Activated gamma-delta T cell treated with anti-CD3 and anti-CD28 coated beads, Interleukin-2, amount 50 U/mL, for 16 hours (primary cell): ENCODE measurements around the gene MMP7.

Source experiments
- DNase-seq: peaks from one replicate; pipeline ENCODE4 v3.0.0-alpha.2; 2020; ENCODE audit warnings: low read depth

MMP7 gene

GRCh38 chr11:102530558-102530957 is at the start of gene MMP7:
Gene MMP7 (minus strand): TSS chr11:102530747. CDS start chr11:102530700, 47 bp downstream.
- DNase-seq = no peak

GRCh38 chr11:102577723-102578122 is 47.2 kb upstream of the MMP7 start:
- DNase-seq = no peak

- DNase-seq = no peak
These were observed 46.6 kb upstream of the MMP7 start for GRCh38 chr11:102577182-102577581.

- no peak for DNase-seq
These were observed 45.8 kb upstream of the MMP7 start for GRCh38 chr11:102576350-102576749.

GRCh38 chr11:102575012-102575411 is 44.5 kb upstream of the MMP7 start:
- no peak for DNase-seq

- no peak for DNase-seq
These were observed 43.3 kb upstream of the MMP7 start for GRCh38 chr11:102573851-102574250.

GRCh38 chr11:102572554-102573220 is 42.1 kb upstream of the MMP7 start:
- no peak for DNase-seq

GRCh38 chr11:102568851-102569250 is 38.3 kb upstream of the MMP7 start:
- DNase-seq = no peak

GRCh38 chr11:102566112-102566511 is 35.6 kb upstream of the MMP7 start:
- DNase-seq = no peak

GRCh38 chr11:102564110-102564509 is 33.6 kb upstream of the MMP7 start:
- DNase-seq = no peak

- no peak for DNase-seq
These were observed 31.1 kb upstream of the MMP7 start for GRCh38 chr11:102561636-102562035.

GRCh38 chr11:102560555-102561011 is 30.0 kb upstream of the MMP7 start:
- DNase-seq = no peak

GRCh38 chr11:102559839-102560238 is 29.3 kb upstream of the MMP7 start:
- DNase-seq = no peak

GRCh38 chr11:102555091-102555490 is 24.5 kb upstream of the MMP7 start:
- no peak for DNase-seq

- no peak for DNase-seq
These were observed 23.3 kb upstream of the MMP7 start for GRCh38 chr11:102553835-102554282.

GRCh38 chr11:102552447-102553194 is 22.1 kb upstream of the MMP7 start:
- DNase-seq = no peak

- no peak for DNase-seq
These were observed 21.5 kb upstream of the MMP7 start for GRCh38 chr11:102552020-102552419.

GRCh38 chr11:102551169-102551781 is 20.7 kb upstream of the MMP7 start:
- no peak for DNase-seq

- no peak for DNase-seq
These were observed 16.4 kb upstream of the MMP7 start for GRCh38 chr11:102546923-102547471.

GRCh38 chr11:102546427-102546826 is 15.9 kb upstream of the MMP7 start:
- DNase-seq = no peak

GRCh38 chr11:102545701-102546100 is 15.2 kb upstream of the MMP7 start:
- no peak for DNase-seq

- DNase-seq = no peak
These were observed 14.0 kb upstream of the MMP7 start for GRCh38 chr11:102544594-102544993.

GRCh38 chr11:102539567-102539966 is 9.0 kb upstream of the MMP7 start:
- no peak for DNase-seq
